HG03139 (cell line): ENCODE results near the gene H1-8.
"Not testable (repeated sequence)": the region's sequence is repeated elsewhere in the genome, so short reads cannot be mapped to it uniquely, and the experiment has no call there.

Source experiments
- ATAC-seq: cut with Tn5 transposase; IDR thresholded peaks from one replicate; pipeline ENCODE4 v1.9.1; 2021; ENCODE audit not compliant: unreplicated experiment

Gene H1-8

GRCh38 chr3:129532261-129532660 lies 10.7 kb upstream of the H1-8 start:
- ATAC-seq, result no peak

DNA sequence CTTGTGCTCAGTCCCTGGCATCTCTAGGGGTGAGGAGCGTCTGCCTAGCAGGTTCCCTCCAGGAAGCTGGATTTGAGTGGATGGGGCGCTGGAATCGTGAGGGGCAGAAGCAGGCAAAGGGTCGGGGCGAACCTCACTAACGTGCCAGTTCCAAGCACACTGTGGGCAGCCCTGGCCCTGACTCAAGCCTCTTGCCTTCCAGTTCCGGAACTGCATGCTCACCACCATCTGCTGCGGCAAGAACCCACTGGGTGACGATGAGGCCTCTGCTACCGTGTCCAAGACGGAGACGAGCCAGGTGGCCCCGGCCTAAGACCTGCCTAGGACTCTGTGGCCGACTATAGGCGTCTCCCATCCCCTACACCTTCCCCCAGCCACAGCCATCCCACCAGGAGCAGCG lies 9.6 kb upstream of the H1-8 start:
- no peak for ATAC-seq

DNA sequence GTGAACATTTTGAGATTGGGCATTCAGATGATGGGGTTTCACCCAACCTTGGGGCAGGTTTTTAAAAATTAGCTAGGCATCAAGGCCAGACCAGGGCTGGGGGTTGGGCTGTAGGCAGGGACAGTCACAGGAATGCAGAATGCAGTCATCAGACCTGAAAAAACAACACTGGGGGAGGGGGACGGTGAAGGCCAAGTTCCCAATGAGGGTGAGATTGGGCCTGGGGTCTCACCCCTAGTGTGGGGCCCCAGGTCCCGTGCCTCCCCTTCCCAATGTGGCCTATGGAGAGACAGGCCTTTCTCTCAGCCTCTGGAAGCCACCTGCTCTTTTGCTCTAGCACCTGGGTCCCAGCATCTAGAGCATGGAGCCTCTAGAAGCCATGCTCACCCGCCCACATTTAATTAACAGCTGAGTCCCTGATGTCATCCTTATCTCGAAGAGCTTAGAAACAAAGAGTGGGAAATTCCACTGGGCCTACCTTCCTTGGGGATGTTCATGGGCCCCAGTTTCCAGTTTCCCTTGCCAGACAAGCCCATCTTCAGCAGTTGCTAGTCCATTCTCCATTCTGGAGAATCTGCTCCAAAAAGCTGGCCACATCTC lies 8.4 kb upstream of the H1-8 start:
- no peak for ATAC-seq

DNA sequence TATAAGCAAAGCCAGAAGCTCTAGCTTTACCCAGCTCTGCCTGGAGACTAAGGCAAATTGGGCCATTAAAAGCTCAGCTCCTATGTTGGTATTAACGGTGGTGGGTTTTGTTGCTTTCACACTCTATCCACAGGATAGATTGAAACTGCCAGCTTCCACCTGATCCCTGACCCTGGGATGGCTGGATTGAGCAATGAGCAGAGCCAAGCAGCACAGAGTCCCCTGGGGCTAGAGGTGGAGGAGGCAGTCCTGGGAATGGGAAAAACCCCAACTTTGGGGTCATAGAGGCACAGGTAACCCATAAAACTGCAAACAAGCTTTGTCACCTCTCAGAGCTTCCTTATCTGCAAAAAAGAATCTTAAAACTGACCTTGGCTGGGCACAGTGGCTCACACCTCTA lies 7.9 kb upstream of the H1-8 start:
- no peak for ATAC-seq

- no peak for ATAC-seq
These were observed 6.7 kb upstream of the H1-8 start for GRCh38 chr3:129536374-129536667.

DNA sequence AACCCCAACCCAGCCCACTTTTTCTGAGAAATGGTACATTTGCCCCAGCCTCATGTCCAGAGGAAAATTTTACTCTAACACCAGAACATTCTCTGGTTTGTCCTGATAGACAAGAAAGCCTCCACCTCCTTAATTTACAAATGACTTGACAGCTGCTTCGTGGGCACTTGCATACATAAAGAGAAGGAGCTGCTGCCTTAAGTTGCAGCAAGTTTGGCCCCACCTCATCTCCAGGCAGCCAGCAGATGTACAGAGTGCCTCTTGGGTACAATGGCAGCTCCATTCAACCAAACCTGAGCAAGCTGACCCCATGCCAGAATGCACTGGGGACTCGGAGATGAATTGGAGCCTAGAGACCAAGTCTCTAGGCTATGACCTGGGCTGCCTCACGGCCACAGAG lies 6.2 kb upstream of the H1-8 start:
- no peak for ATAC-seq

GRCh38 chr3:129539206-129539605 lies 3.8 kb upstream of the H1-8 start:
- ATAC-seq, result no peak

DNA sequence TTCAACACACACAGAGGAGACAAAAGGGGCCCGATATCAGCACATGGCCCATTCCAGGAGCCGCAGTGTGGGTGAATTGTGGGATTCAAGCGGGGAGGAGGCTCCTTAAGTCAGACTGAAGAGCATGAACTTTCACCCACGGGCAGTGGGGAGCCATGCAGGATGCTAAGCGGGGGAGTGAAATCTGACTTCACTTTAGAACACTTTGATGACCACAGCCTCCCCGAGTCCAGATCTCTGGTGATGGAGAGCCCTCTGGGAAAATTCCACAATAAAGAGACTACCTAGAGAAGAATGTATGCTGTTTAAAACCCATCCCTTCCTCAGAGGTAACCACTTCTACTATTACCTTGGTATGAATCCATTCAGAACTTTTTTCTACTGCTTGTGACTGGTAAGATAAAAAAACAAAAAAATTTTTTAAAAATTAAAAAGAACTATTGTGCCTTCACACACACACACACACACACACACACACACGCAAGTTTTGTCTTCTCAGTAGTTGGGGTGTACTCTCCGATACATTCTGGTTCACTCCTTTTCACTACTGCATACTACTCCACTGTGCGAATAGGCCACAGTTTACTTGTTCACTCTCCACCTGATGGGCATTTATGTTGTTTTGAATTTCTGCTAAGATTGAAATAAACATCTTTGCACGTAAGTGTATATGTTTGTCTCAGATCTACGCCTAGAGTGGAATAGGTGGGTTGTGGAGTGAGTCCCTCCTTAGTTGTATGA lies 2.0 kb upstream of the H1-8 start:
- no peak for ATAC-seq

GRCh38 chr3:129542747-129543146 lies 228 bp upstream of the H1-8 start:
- ATAC-seq, result no peak

DNA sequence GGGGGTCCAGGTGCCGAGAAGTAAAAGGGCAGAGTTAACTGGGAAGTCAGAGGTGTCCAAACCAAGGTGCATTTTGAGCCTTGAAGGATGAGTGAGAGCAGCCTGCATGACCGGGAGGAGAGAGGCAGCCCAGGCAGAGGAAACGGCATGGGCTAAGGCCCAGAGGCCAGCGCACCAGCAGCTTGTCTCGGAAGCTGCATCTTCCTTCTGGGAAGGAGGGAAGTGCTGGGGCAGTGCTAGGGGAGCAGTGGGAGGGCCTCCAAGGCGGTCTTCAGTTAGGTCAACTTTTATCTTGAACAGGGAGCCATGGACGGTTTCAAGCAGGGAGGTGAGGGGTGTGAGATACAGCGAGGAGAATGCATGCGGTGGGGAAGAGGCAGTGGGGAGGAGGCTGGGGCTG lies 1.0 kb downstream of the H1-8 start:
- no peak for ATAC-seq

- not testable (repeated sequence) for ATAC-seq
These were observed 3.0 kb downstream of the H1-8 start for GRCh38 chr3:129545951-129546350.

- no peak for ATAC-seq
These were observed 4.3 kb downstream of the H1-8 start for GRCh38 chr3:129547241-129547640.

DNA sequence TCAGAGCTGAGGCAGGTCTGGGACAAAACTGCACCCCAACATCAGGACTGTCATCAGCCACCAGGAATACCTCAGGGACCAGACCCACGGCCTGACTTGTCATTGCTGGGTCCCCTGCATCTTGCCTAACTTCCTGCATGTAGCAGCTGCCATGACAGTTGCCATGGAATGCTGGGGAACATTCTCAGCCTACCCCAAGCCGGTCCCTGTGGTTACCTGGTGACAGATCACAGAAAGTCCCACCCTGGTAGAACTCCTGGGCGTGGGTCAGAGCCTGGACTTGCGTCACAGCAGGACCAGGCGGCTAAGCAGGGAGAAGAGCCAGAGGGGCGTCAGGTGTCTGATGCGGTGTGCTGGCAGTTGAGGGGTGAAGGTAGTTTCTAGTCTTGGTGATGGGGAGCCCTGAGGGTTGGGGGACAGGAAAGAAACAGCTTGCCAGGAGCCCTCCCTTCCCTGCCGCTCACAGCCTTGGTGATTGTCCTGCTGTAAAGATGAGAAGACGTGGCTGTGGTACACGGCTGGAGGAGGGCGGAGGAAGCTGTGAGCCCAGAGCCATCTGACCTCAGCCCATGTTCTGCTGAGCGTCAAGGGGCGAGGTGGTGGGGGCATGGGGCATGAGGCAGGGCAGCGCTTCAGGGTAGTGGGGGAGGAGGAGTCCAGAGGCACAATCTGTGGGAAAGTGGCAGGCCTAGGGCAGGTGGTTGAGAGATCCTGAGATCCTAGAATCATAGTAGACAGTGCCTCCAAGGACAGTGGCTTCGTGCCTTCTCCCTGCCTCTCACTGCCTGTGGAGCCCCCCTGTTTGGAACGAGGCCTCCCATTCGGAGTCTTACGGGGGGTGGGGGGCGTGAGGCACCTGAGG lies 5.4 kb downstream of the H1-8 start:
- ATAC-seq, result no peak

DNA sequence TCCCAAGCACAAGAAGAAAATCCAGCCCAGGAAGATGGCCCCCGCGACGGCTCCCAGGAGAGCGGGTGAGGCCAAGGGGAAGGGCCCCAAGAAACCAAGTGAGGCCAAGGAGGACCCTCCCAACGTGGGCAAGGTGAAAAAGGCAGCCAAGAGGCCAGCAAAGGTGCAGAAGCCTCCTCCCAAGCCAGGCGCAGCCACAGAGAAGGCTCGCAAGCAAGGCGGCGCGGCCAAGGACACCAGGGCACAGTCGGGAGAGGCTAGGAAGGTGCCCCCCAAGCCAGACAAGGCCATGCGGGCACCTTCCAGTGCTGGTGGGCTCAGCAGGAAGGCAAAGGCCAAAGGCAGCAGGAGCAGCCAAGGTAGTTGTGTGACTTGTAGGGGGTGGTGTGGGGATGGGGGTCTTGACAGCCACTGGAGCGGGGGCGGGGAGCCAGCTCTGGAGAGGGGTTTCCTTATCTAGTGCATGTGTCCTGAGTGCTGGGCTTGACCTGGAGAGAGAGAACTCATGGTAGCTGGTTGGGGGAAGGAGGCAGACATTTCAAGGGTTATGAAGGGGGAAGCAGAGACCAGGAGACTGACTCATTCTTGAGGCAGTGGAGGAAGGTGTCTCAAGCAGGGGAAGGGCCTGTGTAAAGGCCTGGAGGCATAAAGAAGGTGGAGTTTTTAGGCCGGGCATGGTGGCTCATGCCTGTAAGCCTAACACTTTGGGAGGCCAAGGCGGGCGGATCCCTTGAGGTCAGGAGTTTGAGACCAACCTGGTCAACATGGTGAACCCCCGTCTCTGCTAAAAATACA lies 6.2 kb downstream of the H1-8 start:
- ATAC-seq, result no peak

- no peak for ATAC-seq
These were observed 6.8 kb downstream of the H1-8 start for GRCh38 chr3:129549805-129550204.

- no peak for ATAC-seq
These were observed 9.5 kb downstream of the H1-8 start for GRCh38 chr3:129552287-129553050.

- no peak for ATAC-seq
These were observed 10.2 kb downstream of the H1-8 start for GRCh38 chr3:129553171-129553570.

DNA sequence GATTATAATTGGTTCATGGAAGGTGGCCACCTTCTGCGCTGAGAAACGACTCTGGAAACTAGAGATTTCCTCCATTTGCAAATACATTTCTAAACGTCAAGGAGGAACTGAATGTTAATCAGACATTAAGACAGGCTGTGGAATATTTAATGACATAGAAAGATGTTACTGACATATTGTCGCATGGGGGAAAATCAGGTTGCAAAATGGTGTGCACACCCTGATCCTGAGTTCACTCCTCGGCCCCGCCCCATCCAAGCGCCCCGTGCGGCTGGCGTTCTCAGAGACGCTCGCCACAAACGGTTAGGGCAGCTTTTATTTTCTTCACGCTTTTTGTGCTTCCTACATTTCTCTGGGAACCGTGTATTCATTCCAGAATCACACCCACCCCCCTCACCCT lies 10.7 kb downstream of the H1-8 start:
- no peak for ATAC-seq

DNA sequence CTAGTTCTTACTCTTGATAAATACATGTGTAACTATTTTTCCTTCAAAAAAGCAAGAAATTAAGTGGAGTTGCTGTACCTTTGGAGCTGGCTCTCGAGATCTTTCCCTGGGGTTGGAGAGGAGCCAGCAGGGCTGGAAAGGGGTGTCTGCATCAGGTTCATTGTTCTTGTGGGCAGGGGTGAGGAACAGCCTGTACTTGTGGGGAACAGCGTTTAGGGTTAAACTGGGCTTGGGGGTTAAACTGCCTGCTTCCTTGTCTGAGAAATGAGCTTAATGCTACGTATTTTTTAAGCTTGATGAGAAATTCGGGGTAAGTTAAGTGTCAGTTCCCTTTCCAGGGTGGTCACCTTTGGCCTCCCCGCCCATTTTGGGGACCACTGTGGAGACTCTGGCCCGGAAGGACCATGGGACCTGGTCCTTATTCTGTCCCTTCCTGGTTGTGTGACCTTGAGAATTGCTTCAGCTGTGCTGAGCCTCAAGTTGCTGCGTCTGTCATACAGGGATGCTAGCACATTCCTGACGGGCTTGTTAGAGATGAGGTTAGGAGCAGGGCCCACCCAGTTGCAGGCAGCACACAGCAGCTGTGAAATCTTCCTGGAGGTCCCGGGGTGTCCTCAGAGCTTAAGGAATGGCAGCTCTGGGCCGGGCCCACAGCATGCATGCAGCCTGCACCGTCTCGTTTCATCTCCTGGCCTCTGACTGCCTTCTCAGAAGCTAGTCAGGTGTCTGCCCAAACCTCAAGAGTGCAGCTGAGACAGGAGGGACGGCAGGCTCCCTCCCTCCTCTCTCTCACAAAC lies 11.6 kb downstream of the H1-8 start:
- ATAC-seq, result no peak

DNA sequence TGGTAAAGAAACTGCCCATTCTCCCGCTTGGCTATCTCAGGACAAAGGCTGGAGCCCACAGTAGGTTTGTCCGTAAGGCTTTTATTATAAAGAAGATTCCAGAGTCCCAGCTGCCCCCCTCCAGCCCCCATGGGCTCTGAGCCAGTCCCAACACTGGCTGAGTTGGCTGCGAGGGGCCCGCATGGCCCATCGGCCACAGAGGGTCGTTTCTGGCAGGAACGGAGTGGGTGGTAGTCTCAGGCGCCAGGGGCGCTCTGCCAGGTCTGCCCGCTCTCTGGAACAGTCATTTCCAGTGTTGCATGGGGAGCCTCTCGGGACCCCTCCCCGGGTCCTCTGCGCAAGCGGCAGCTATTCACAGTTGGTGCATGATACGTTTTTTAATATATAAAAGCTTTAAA lies 12.2 kb downstream of the H1-8 start:
- ATAC-seq, result no peak
